Mammary epithelial cell (primary cell): ENCODE data around the gene PIGZ.

Experiments
- EZH2 ChIP-seq: IDR thresholded peaks from 2 replicates; pipeline ENCODE4 v1.6.1; 2012; ENCODE audit warnings: low read length, inconsistent platforms, borderline replicate concordance
- TF ChIP-seq, protein P1 (sequence below), 2 donors: IDR thresholded peaks in 1 of 2; conservative IDR thresholded peaks in 1 of 2; 2 replicates each; pipeline ENCODE4 v1.5.1; 2011 to 2012; ENCODE audit warnings: inconsistent platforms in 2 of 2, low read length in 2 of 2, mild to moderate bottlenecking in 2 of 2, control low read depth in 1 of 2, low read depth in 1 of 2; ENCODE audit not compliant: insufficient read depth in 1 of 2; ENCODE audit errors: extremely low read depth in 1 of 2

DNA sequence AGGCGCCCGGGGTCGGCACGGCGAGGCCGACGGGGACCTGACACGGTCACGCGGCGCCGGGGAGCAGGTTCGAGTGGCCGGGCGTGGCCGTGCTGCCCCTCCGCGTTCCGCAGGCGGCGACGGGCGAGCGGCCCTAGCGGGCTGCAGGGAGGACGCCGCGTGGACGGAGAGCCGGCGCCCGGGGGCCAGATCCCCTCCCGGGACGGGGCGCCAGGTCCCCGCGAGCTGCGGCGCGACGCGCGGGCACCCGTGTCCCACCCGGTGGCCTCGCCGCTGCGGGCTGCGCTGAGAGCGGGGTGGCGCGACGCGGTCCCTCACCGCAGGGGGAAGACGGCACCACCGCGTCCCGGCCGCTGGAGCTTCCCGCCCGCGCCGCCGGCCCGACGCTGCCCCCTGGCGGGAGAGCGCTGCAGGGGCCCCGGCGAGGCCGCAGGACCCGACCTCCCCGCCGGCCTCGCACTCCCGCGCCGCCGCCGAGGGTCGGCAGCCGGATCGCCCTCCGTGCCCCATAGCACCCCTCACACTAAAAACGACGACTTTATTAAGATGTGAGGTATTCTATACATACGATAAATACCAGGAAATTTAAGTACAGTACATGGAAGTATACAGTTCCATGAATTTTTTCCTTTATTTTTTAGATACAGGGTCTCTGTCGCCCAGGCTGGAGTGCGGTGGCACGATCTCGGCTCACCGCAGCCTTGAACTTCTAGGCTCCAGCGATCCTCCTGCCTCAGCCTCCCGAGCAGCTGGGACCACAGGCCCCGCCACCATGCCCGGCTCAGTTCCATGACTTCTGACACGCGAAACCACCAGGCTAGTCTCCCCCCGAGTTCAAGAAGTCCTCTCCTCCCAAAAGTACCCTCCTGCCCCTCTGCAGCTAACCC is 1.3 kb upstream of the PIGZ start:
- TF ChIP-seq, protein P1, sequence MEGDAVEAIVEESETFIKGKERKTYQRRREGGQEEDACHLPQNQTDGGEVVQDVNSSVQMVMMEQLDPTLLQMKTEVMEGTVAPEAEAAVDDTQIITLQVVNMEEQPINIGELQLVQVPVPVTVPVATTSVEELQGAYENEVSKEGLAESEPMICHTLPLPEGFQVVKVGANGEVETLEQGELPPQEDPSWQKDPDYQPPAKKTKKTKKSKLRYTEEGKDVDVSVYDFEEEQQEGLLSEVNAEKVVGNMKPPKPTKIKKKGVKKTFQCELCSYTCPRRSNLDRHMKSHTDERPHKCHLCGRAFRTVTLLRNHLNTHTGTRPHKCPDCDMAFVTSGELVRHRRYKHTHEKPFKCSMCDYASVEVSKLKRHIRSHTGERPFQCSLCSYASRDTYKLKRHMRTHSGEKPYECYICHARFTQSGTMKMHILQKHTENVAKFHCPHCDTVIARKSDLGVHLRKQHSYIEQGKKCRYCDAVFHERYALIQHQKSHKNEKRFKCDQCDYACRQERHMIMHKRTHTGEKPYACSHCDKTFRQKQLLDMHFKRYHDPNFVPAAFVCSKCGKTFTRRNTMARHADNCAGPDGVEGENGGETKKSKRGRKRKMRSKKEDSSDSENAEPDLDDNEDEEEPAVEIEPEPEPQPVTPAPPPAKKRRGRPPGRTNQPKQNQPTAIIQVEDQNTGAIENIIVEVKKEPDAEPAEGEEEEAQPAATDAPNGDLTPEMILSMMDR (conservative IDR thresholded peaks at IDR 0.05 in 1 of 2, IDR thresholded peaks at IDR 0.05 in 1 of 2; ENCODE audit: extremely low read depth in 1 of 2, insufficient read depth in 1 of 2, low read depth in 1 of 2, low read length in 2 of 2) = peak; percentile 50 to 52
- TF ChIP-seq EZH2 = no peak
